K562 (cell line): ENCODE measurements around the gene NUTF2. TPM values are rescaled to one million over a fixed set of nuclear protein-coding genes. Genes with fewer than 3 reads are reported as not detected.

Experiments
- ATAC-seq: fragments of 200-7000 bp; cut with Tn5 transposase; 3 replicates; pipeline ENCODE4 v1.9.1; 2020; ENCODE audit warnings: moderate library complexity
- BruUV-seq: library from RNA; stranded (reverse); fragments of 400-500 nt; replicated peaks from 2 replicates; lab custom pipeline; 2021; lab: Mats Ljungman, UMichigan
- CTCF ChIA-PET: fragments of 300-600 bp; formaldehyde crosslinking; extraction: SDS; loops from one replicate; lab custom pipeline; 2021; ENCODE audit warnings: low intra/inter-chr PET ratio; lab: Yijun Ruan, JAX
- POLR2A ChIA-PET: fragments of 300-600, 350-650 bp; sonication (Branson Sonifier 250); formaldehyde crosslinking; extraction: SDS; loops from one replicate; lab custom pipeline; 2021; ENCODE audit warnings: antibody characterized with exemption, inconsistent platforms; lab: Yijun Ruan, JAX
- DNase-seq, 4 experiments: peaks; one replicate each; pipeline versions ENCODE4 v3.0.0 to v3.0.0-alpha.2; 2011 to 2018; ENCODE audit warnings: low spot score in 3 of 4, mixed read lengths in 3 of 4; ENCODE audit errors: extremely low read depth in 1 of 4
- FAIRE-seq: peaks from 2 replicates; lab custom pipeline; 2011; peaks lifted over from hg19 to GRCh38; lab: Jason Lieb, UNC
- H2AFZ ChIP-seq: 2 replicates; pipeline ENCODE4 v1.6.0; 2011; ENCODE audit warnings: low read depth, low read length, control low read depth, inconsistent platforms
- H3K27ac ChIP-seq: fragments of 200-600 bp; 3 replicates; pipeline ENCODE4 v1.8.0; 2011; ENCODE audit warnings: low read depth, mild to moderate bottlenecking, control low read depth, inconsistent platforms, low read length, moderate library complexity, mixed read lengths; ENCODE audit errors: extremely low read depth
- H3K27me3 ChIP-seq, 2 experiments: fragments of 300-600 bp in 1 of 2; 2 replicates in 1 of 2; 3 replicates in 1 of 2; pipeline versions ENCODE4 v1.6.0 to v1.8.0; 2011; ENCODE audit warnings: inconsistent platforms in 2 of 2, low read length in 2 of 2, mild to moderate bottlenecking in 1 of 2, mixed read lengths in 1 of 2, moderate library complexity in 1 of 2; ENCODE audit not compliant: control insufficient read depth in 2 of 2, insufficient read depth in 2 of 2
- H3K36me3 ChIP-seq: fragments of 300-600 bp; 3 replicates; pipeline ENCODE4 v1.8.0; 2011; ENCODE audit warnings: mild to moderate bottlenecking, low read length, inconsistent platforms; ENCODE audit not compliant: control insufficient read depth, insufficient read depth
- H3K4me1 ChIP-seq, 2 experiments: fragments of 200-600 bp in 1 of 2; replicated peaks in 1 of 2; 2 replicates in 1 of 2; 3 replicates in 1 of 2; pipeline versions ENCODE4 v1.5.1 to v1.8.0; 2011; ENCODE audit warnings: inconsistent platforms in 2 of 2, low read length in 2 of 2, mild to moderate bottlenecking in 1 of 2, mixed read lengths in 1 of 2, moderate library complexity in 1 of 2; ENCODE audit not compliant: control insufficient read depth in 2 of 2, insufficient read depth in 2 of 2
- H3K4me2 ChIP-seq: 2 replicates; pipeline ENCODE4 v1.6.1; 2011; ENCODE audit warnings: low read length, control low read depth, inconsistent platforms, mixed read lengths; ENCODE audit not compliant: insufficient read depth
- H3K4me3 ChIP-seq: fragments of 200-600 bp; sonication (generic), shearing (Covaris generic); 2 replicates; pipeline ENCODE4 v1.5.1; 2016; ENCODE audit warnings: control low read depth, inconsistent platforms
- H3K79me2 ChIP-seq: fragments of 200-600 bp; 3 replicates; pipeline ENCODE4 v1.8.0; 2011; ENCODE audit warnings: low read length, inconsistent platforms; ENCODE audit not compliant: control insufficient read depth, insufficient read depth
- H3K9ac ChIP-seq, 2 experiments: 2 replicates each; pipeline versions ENCODE4 v1.6.0 to v1.6.1; 2011; ENCODE audit warnings: low read depth in 2 of 2, low read length in 2 of 2, control low read depth in 1 of 2, inconsistent platforms in 1 of 2, mild to moderate bottlenecking in 1 of 2, mixed read lengths in 1 of 2; ENCODE audit not compliant: insufficient read depth in 1 of 2
- H3K9me1 ChIP-seq: one replicate; pipeline ENCODE4 v1.6.0; 2011; ENCODE audit warnings: inconsistent platforms, mild to moderate bottlenecking, low read length, moderate library complexity; ENCODE audit not compliant: control insufficient read depth, insufficient read depth
- H3K9me3 ChIP-seq: replicated peaks from 2 replicates; pipeline ENCODE4 v1.5.1; 2011; ENCODE audit warnings: low read depth, low read length, inconsistent platforms; ENCODE audit not compliant: control insufficient read depth, insufficient read depth
- H4K20me1 ChIP-seq: replicated peaks from 2 replicates; pipeline ENCODE4 v1.6.1; 2011; ENCODE audit warnings: low read length, inconsistent platforms, mixed read lengths; ENCODE audit not compliant: control insufficient read depth, insufficient read depth
- FOXP1 ChIP-seq: sonication (generic); formaldehyde crosslinking; IDR thresholded peaks from 2 replicates; pipeline ENCODE4 v1.8.0; 2022; ENCODE audit warnings: mild to moderate bottlenecking, missing genetic modification reagents
- MAX ChIP-seq: sonication (generic); formaldehyde crosslinking; IDR thresholded peaks from 2 replicates; pipeline ENCODE4 v1.9.0; 2022; ENCODE audit warnings: mild to moderate bottlenecking, missing genetic modification reagents
- MLX ChIP-seq, 2 experiments: fragments of 450-650 bp in 1 of 2; sonication (generic) in 1 of 2; formaldehyde crosslinking; conservative IDR thresholded peaks; 2 replicates each; pipeline versions ENCODE4 v1.4.0 to v1.8.1; 2020 to 2022; ENCODE audit warnings: mild to moderate bottlenecking in 1 of 2, missing genetic modification reagents in 1 of 2
- ZNF253 ChIP-seq: fragments of 250-450 bp; sonication (Bioruptor Pico); conservative IDR thresholded peaks from 2 replicates; pipeline ENCODE4 v1.6.1; 2021; ENCODE audit warnings: mild to moderate bottlenecking
- ZNF3 ChIP-seq: fragments of 250-450 bp; sonication (Bioruptor Pico); IDR thresholded peaks from 2 replicates; pipeline ENCODE4 v1.5.0; 2021; ENCODE audit warnings: mild to moderate bottlenecking, moderate library complexity
- ZNF395 ChIP-seq: fragments of 200-800 bp; sonication (Bioruptor generic); IDR thresholded peaks from 2 replicates; pipeline ENCODE4 v1.6.1; 2017; ENCODE audit warnings: missing genetic modification characterization, missing compliant biosample characterization
- WGBS: fragments of 100-300 bp; shearing (Covaris generic); methylation state at CpG from one replicate; pipeline ENCODE4 v1.1.6; 2016; ENCODE audit warnings: low coverage, mixed read lengths; ENCODE audit not compliant: insufficient coverage; ENCODE audit errors: missing lambda C conversion rate; 5-methylcytosine and 5-hydroxymethylcytosine counted together
- in situ Hi-C: fragments of 300-500 bp; cut with MboI; formaldehyde crosslinking; loops from 4 replicates; pipeline ENCODE4 v1.15.0; 2018; ENCODE audit warnings: inconsistent platforms, mixed read lengths
- intact Hi-C: fragments of 100-400 bp; cut with micrococcal nuclease; formaldehyde crosslinking; loops from 2 replicates; pipeline ENCODE4 v1.14.2; 2022
- polyA plus RNA-seq, 8 experiments: library from polyadenylated mRNA; depleted of rRNA in 4 of 8; stranded (reverse) in 5 of 8; unstranded in 3 of 8; fragments of >200 nt; fragmentation: Nextera tagmentation in 2 of 8; fragmentation: Illumina TruSeq in 1 of 8; extraction: Ambion mirVana in 2 of 8; extraction: Trizol in 1 of 8; gene quantifications; 2 replicates each; pipeline versions ENCODE4 v1.2.1 to v1.2.3, GENCODE V29; 2011 to 2014; ENCODE audit warnings: inconsistent platforms in 1 of 8, missing spikeins in 1 of 8
- total RNA-seq, 7 experiments: library from RNA; depleted of rRNA in 6 of 7; stranded (reverse); fragments of >200 nt in 6 of 7; fragmentation: Illumina TruSeq in 2 of 7; extraction: Trizol in 2 of 7; gene quantifications; 2 replicates each; pipeline versions ENCODE4 v1.2.1 to v1.2.3, GENCODE V29; 2011 to 2021; ENCODE audit warnings: low replicate concordance in 1 of 7

NUTF2 gene
- total and polyA plus RNA-seq, 9 of the 15 experiments (the other 6 are each of a cell fraction or from before 2014, with no cell fraction given), result 106 to 248 (median 147) TPM

GRCh38 chr16:67874372-67874771 is 27.6 kb downstream of the NUTF2 start:
- Histone ChIP-seq H3K27me3 (no peaks in the 10 kb centered on the region), H3K9me3 (no peaks in the 10 kb centered on the region), H3K9ac (peak overlapping the region; percentile 87 to 99), H3K9me1 (no peaks in the 10 kb centered on the region), H3K4me3 (peak overlapping the region; percentile 85; the same call in 1 of the 2 replicates), H3K4me1 (peaks cover 21 to 22% of the 10 kb centered on the region in 2 experiments; a peak in 4 of 5 replicates), H4K20me1 (peaks cover 14% of the 10 kb centered on the region), H3K79me2 (peaks cover 40% of the 10 kb centered on the region), H3K36me3 (peaks cover 80% of the 10 kb centered on the region; the same call in 2 of the 3 replicates), H3K4me2 (peak overlapping the region; percentile 89), H3K27ac (no peak overlapping the region; the same call in 2 of the 3 replicates), H2AFZ (no peak overlapping the region)
- ChIA-PET CTCF (no interaction called here), POLR2A (interaction anchor here (0.6 to 2.6 kb wide), 5 partner anchors 9 to 150 kb away, joined by 3 to 15 read pairs (median 4); partner anchors contain the start of gene NRN1L)
- TF ChIP-seq MAX (CRISPR knock-in tag), result 0 out of 2 replicates have a peak, but pooled peaks have one; percentile 4
- no peak for TF ChIP-seq MLX (CRISPR knock-in tag; conservative IDR thresholded peaks at IDR 0.05)
- in situ Hi-C loops, result no loop called here
- intact Hi-C loops, result no loop called here
- 64% methylated on average over 3 of the region's 3 CpGs for WGBS
- FAIRE-seq (no peak), DNase-seq (no peak), ATAC-seq (no peak)
- BruUV-seq, result no TSS peak

GRCh38 chr16:67877064-67877463 is 30.3 kb downstream of the NUTF2 start:
- Histone ChIP-seq H3K9me3 (no peaks in the 10 kb centered on the region), H3K4me3 (no peak overlapping the region), H3K9ac (peak overlapping the region in 1 of 2 experiments; percentile 61; a peak in 1 of 4 replicates), H3K36me3 (peaks cover 84% of the 10 kb centered on the region; the same call in 2 of the 3 replicates), H3K9me1 (no peaks in the 10 kb centered on the region), H3K4me2 (no peak overlapping the region), H3K27me3 (no peaks in the 10 kb centered on the region), H3K27ac (no peak overlapping the region), H2AFZ (no peak overlapping the region), H4K20me1 (peaks cover 19% of the 10 kb centered on the region), H3K4me1 (peaks cover 20 to 28% of the 10 kb centered on the region in 2 experiments; a peak in 4 of 5 replicates), H3K79me2 (peaks cover 40% of the 10 kb centered on the region)
- FAIRE-seq (no peak), DNase-seq (no peak), ATAC-seq (no peak)
- POLR2A ChIA-PET, result interaction anchor here (1.0 to 2.3 kb wide), 3 partner anchors 11 to 33 kb away, joined by 3 to 11 read pairs (median 3); no protein-coding TSS in a partner anchor
- intact Hi-C loops (no loop called here), in situ Hi-C loops (no loop called here)
- BruUV-seq, result no TSS peak
- TF ChIP-seq FOXP1, result no peak
- no peak for TF ChIP-seq ZNF395 (CRISPR knock-in tag)
- no peak for TF ChIP-seq ZNF253 (CRISPR knock-in tag)
- TF ChIP-seq ZNF3 (CRISPR knock-in tag), result no peak
- 98% methylated on average over 11 of the region's 11 CpGs for WGBS
- CTCF ChIA-PET, result no interaction called here
